Measurements from ENCODE around the gene ARID1B.

Gene ARID1B

GRCh38 chr6:157047328-157047727, 270.1 kb downstream of the ARID1B start:
- Histone ChIP-seq H4K20me1 (ENCODE audit: insufficient read depth, low read length) (peaks cover 2% of the 10 kb centered on the region; the same call in 1 of the 2 replicates), H3K4me3 (ENCODE audit: low read depth in 1 of 2, low read length in 2 of 2) (no peak overlapping the region), H3K79me2 (ENCODE audit: insufficient read depth, low read length) (peaks cover 53% of the 10 kb centered on the region), H3K9me3 (ENCODE audit: insufficient read depth, low read length, severe bottlenecking) (no peaks in the 10 kb centered on the region), H3K27ac (ENCODE audit: low read length) (no peak overlapping the region), H3K9ac (ENCODE audit: low read depth, low read length) (no peak overlapping the region), H3K36me3 (ENCODE audit: insufficient read depth, low read length) (peaks cover 13% of the 10 kb centered on the region; the same call in 1 of the 2 replicates), H3K4me2 (ENCODE audit: insufficient read depth, low read length) (no peak overlapping the region), H3K4me1 (ENCODE audit: insufficient read depth, low read length) (no peaks in the 10 kb centered on the region), H3K27me3 (ENCODE audit: insufficient read depth, low read length, poor library complexity) (no peaks in the 10 kb centered on the region), H2AFZ (ENCODE audit: low read depth, low read length) (no peak overlapping the region)
- ATAC-seq (ENCODE audit: insufficient read depth, low read depth): no peak
- no peak for TF ChIP-seq CTCF (IDR thresholded peaks at IDR 0.05; ENCODE audit: borderline replicate concordance, extremely low read depth, low read length, poor library complexity, severe bottlenecking)
- TF ChIP-seq EZH2 (IDR thresholded peaks at IDR 0.05; ENCODE audit: borderline replicate concordance, low read depth, low read length, severe bottlenecking): no peak
- DNase-seq: no peak

GRCh38 chr6:157047951-157048350, 270.8 kb downstream of the ARID1B start:
- ATAC-seq (ENCODE audit: insufficient read depth, low read depth): no peak
- peaks cover 56% of the 10 kb centered on the region for H3K79me2 ChIP-seq (ENCODE audit: insufficient read depth, low read length)

GRCh38 chr6:157049133-157049532, 272.0 kb downstream of the ARID1B start:
- Histone ChIP-seq H3K27me3 (ENCODE audit: insufficient read depth, low read length, poor library complexity) (no peaks in the 10 kb centered on the region), H3K36me3 (ENCODE audit: insufficient read depth, low read length) (peaks cover 7% of the 10 kb centered on the region; the same call in 1 of the 2 replicates), H3K9me3 (ENCODE audit: insufficient read depth, low read length, severe bottlenecking) (no peaks in the 10 kb centered on the region), H3K4me3 (ENCODE audit: low read depth in 1 of 2, low read length in 2 of 2) (no peak overlapping the region), H2AFZ (ENCODE audit: low read depth, low read length) (no peak overlapping the region), H3K27ac (ENCODE audit: low read length) (no peak overlapping the region), H4K20me1 (ENCODE audit: insufficient read depth, low read length) (peaks cover 2% of the 10 kb centered on the region; the same call in 1 of the 2 replicates), H3K9ac (ENCODE audit: low read depth, low read length) (no peak overlapping the region), H3K4me1 (ENCODE audit: insufficient read depth, low read length) (no peaks in the 10 kb centered on the region; the same call in 1 of the 2 replicates), H3K79me2 (ENCODE audit: insufficient read depth, low read length) (peaks cover 57% of the 10 kb centered on the region), H3K4me2 (ENCODE audit: insufficient read depth, low read length) (no peak overlapping the region)
- no peak for DNase-seq
- TF ChIP-seq EZH2 (IDR thresholded peaks at IDR 0.05; ENCODE audit: borderline replicate concordance, low read depth, low read length, severe bottlenecking): no peak
- no peak for ATAC-seq (ENCODE audit: insufficient read depth, low read depth)

More at GRCh38 chr6:157047951-157048350, 270.8 kb downstream of the ARID1B start:
- H3K9ac ChIP-seq (ENCODE audit: low read depth, low read length): no peak overlapping the region
- H3K4me2 ChIP-seq (ENCODE audit: insufficient read depth, low read length): no peak overlapping the region
- no peaks in the 10 kb centered on the region for H3K4me1 ChIP-seq (ENCODE audit: insufficient read depth, low read length)
- H2AFZ ChIP-seq (ENCODE audit: low read depth, low read length): no peak overlapping the region
- peaks cover 13% of the 10 kb centered on the region; the same call in 1 of the 2 replicates for H3K36me3 ChIP-seq (ENCODE audit: insufficient read depth, low read length)
- H3K9me3 ChIP-seq (ENCODE audit: insufficient read depth, low read length, severe bottlenecking): no peaks in the 10 kb centered on the region
- H3K27ac ChIP-seq (ENCODE audit: low read length): no peak overlapping the region
- no peak overlapping the region for H3K4me3 ChIP-seq (ENCODE audit: low read depth in 1 of 2, low read length in 2 of 2)
- no peaks in the 10 kb centered on the region for H3K27me3 ChIP-seq (ENCODE audit: insufficient read depth, low read length, poor library complexity)
- TF ChIP-seq CTCF (IDR thresholded peaks at IDR 0.05; ENCODE audit: borderline replicate concordance, extremely low read depth, low read length, poor library complexity, severe bottlenecking): no peak
- TF ChIP-seq EZH2 (IDR thresholded peaks at IDR 0.05; ENCODE audit: borderline replicate concordance, low read depth, low read length, severe bottlenecking): no peak
- no peak for DNase-seq
- peaks cover 2% of the 10 kb centered on the region; the same call in 1 of the 2 replicates for H4K20me1 ChIP-seq (ENCODE audit: insufficient read depth, low read length)

- Histone ChIP-seq H3K36me3 (ENCODE audit: insufficient read depth, low read length) (peaks cover 14% of the 10 kb centered on the region; the same call in 1 of the 2 replicates), H3K27me3 (ENCODE audit: insufficient read depth, low read length, poor library complexity) (no peaks in the 10 kb centered on the region), H3K27ac (ENCODE audit: low read length) (no peak overlapping the region), H2AFZ (ENCODE audit: low read depth, low read length) (no peak overlapping the region), H3K4me3 (ENCODE audit: low read depth in 1 of 2, low read length in 2 of 2) (no peak overlapping the region), H3K79me2 (ENCODE audit: insufficient read depth, low read length) (peaks cover 62% of the 10 kb centered on the region), H3K9ac (ENCODE audit: low read depth, low read length) (no peak overlapping the region), H3K9me3 (ENCODE audit: insufficient read depth, low read length, severe bottlenecking) (peaks cover 6% of the 10 kb centered on the region), H4K20me1 (ENCODE audit: insufficient read depth, low read length) (peaks cover 2% of the 10 kb centered on the region; the same call in 1 of the 2 replicates), H3K4me2 (ENCODE audit: insufficient read depth, low read length) (no peak overlapping the region), H3K4me1 (ENCODE audit: insufficient read depth, low read length) (no peaks in the 10 kb centered on the region; the same call in 1 of the 2 replicates)
- TF ChIP-seq CTCF (IDR thresholded peaks at IDR 0.05; ENCODE audit: borderline replicate concordance, extremely low read depth, low read length, poor library complexity, severe bottlenecking): no peak
- TF ChIP-seq EZH2 (IDR thresholded peaks at IDR 0.05; ENCODE audit: borderline replicate concordance, low read depth, low read length, severe bottlenecking): no peak
- ATAC-seq (ENCODE audit: insufficient read depth, low read depth): no peak
- no peak for DNase-seq
These were observed 273.5 kb downstream of the ARID1B start for GRCh38 chr6:157050537-157051265.

Data from DND-41 (cell line).